K562 (cell line): ENCODE data around the gene SPINT3. TPM values are rescaled to one million over a fixed set of nuclear protein-coding genes. Genes with fewer than 3 reads are reported as not detected.
A peak's percentile ranks its signal among the peaks of the same experiment; 100 is the strongest.

Source experiments
- ATF7 ChIP-seq: fragments of 450-650 bp; IDR thresholded peaks from 2 replicates; pipeline ENCODE4 v1.7.1; 2014; ENCODE audit warnings: mild to moderate bottlenecking, moderate library complexity
- CHCHD3 ChIP-seq: fragments of 250-450 bp; sonication (Bioruptor Pico); IDR thresholded peaks from 2 replicates; pipeline ENCODE4 v2.1.2; 2022; ENCODE audit warnings: mild to moderate bottlenecking
- CSDE1 ChIP-seq, 2 experiments: fragments of 450-650 bp; IDR thresholded peaks; 2 replicates each; pipeline ENCODE4 v1.6.1; 2016; ENCODE audit warnings: mild to moderate bottlenecking in 1 of 2
- ELF4 ChIP-seq: fragments of 450-650 bp; formaldehyde crosslinking; IDR thresholded peaks from 2 replicates; pipeline ENCODE4 v1.4.0; 2022; ENCODE audit warnings: missing genetic modification characterization
- EP400 ChIP-seq: fragments of 450-650 bp; IDR thresholded peaks from 2 replicates; pipeline ENCODE4 v1.6.1; 2017; ENCODE audit warnings: antibody characterized with exemption, mild to moderate bottlenecking, moderate library complexity
- FIP1L1 ChIP-seq: fragments of 200-400 bp; formaldehyde crosslinking; IDR thresholded peaks from 2 replicates; pipeline ENCODE4 v1.6.1; 2018; ENCODE audit warnings: mild to moderate bottlenecking, low read depth, low read length; ENCODE audit not compliant: poor library complexity, severe bottlenecking
- FOSL1 ChIP-seq: fragments of 200-800 bp; sonication (Bioruptor generic); conservative IDR thresholded peaks from 2 replicates; pipeline ENCODE4 v1.6.1; 2016; ENCODE audit warnings: missing genetic modification characterization, missing compliant biosample characterization
- FOXJ2 ChIP-seq: fragments of 200-800 bp; sonication (Bioruptor generic); IDR thresholded peaks from 2 replicates; pipeline ENCODE4 v1.6.1; 2016; ENCODE audit warnings: missing genetic modification characterization, missing compliant biosample characterization
- HMGN3 ChIP-seq: IDR thresholded peaks from 2 replicates; pipeline ENCODE4 v1.6.1; 2011; ENCODE audit warnings: borderline replicate concordance, low read depth, mild to moderate bottlenecking, mixed read lengths, low read length; ENCODE audit not compliant: insufficient read length; ENCODE audit errors: extremely low read depth
- KLF16 ChIP-seq: IDR thresholded peaks from 2 replicates; pipeline ENCODE4 v1.6.1; 2016; ENCODE audit warnings: antibody characterized with exemption
- KLF6 ChIP-seq: fragments of 250-450 bp; sonication (Bioruptor Pico); IDR thresholded peaks from 2 replicates; pipeline ENCODE4 v1.4.0; 2020; ENCODE audit warnings: mild to moderate bottlenecking, moderate library complexity, borderline replicate concordance
- PHB ChIP-seq: fragments of 250-450 bp; sonication (Bioruptor Pico); IDR thresholded peaks from 2 replicates; pipeline ENCODE4 v1.5.0; 2021
- PHF21A ChIP-seq: fragments of 450-650 bp; IDR thresholded peaks from 2 replicates; pipeline ENCODE4 v1.6.1; 2017; ENCODE audit warnings: low read depth, borderline replicate concordance
- POU5F1 ChIP-seq: fragments of 150-350 bp; IDR thresholded peaks from 2 replicates; pipeline ENCODE4 v1.6.1; 2014; ENCODE audit warnings: borderline replicate concordance, low read length, low read depth, mild to moderate bottlenecking; ENCODE audit not compliant: partially characterized antibody
- RBM14 ChIP-seq: fragments of 200-400 bp; formaldehyde crosslinking; IDR thresholded peaks from 2 replicates; pipeline ENCODE4 v1.6.1; 2018; ENCODE audit warnings: low read depth, mild to moderate bottlenecking, low read length, moderate library complexity, borderline replicate concordance; ENCODE audit not compliant: insufficient read depth
- RBM34 ChIP-seq: fragments of 200-400 bp; formaldehyde crosslinking; IDR thresholded peaks from 2 replicates; pipeline ENCODE4 v1.6.1; 2018; ENCODE audit warnings: low read length, borderline replicate concordance; ENCODE audit not compliant: insufficient read depth
- SMAD2 ChIP-seq: fragments of 150-350 bp; IDR thresholded peaks from 2 replicates; pipeline ENCODE4 v1.6.1; 2014; ENCODE audit warnings: low read depth, mild to moderate bottlenecking, low read length
- SREBF1 ChIP-seq: fragments of 150-350 bp; IDR thresholded peaks from 2 replicates; pipeline ENCODE4 v1.6.1; 2014; ENCODE audit warnings: antibody characterized with exemption, low read depth, low read length, borderline replicate concordance
- TARDBP ChIP-seq: fragments of 450-650 bp; IDR thresholded peaks from 2 replicates; pipeline ENCODE4 v1.6.1; 2016
- TRIM24 ChIP-seq, 2 experiments: fragments of 450-650 bp; IDR thresholded peaks; 2 replicates each; pipeline ENCODE4 v1.6.1; 2016
- U2AF1 ChIP-seq: fragments of 200-400 bp; formaldehyde crosslinking; optimal IDR thresholded peaks from 2 replicates; pipeline ENCODE3; 2017; ENCODE audit warnings: mild to moderate bottlenecking, low read depth, low read length, moderate library complexity
- WHSC1 ChIP-seq: IDR thresholded peaks from one replicate; pipeline ENCODE4 v1.6.1; 2012; ENCODE audit warnings: low read length, control low read depth, inconsistent platforms
- ZBTB7A ChIP-seq: IDR thresholded peaks from 2 replicates; pipeline ENCODE4 v1.6.1; 2011; ENCODE audit warnings: low read depth, mild to moderate bottlenecking, low read length, moderate library complexity, borderline replicate concordance; ENCODE audit not compliant: control insufficient read depth
- ZFP1 ChIP-seq: fragments of 450-650 bp; formaldehyde crosslinking; IDR thresholded peaks from 2 replicates; pipeline ENCODE4 v1.4.0; 2020; ENCODE audit warnings: mild to moderate bottlenecking, mixed read lengths
- ZNF695 ChIP-seq: fragments of 450-650 bp; formaldehyde crosslinking; IDR thresholded peaks from 2 replicates; pipeline ENCODE4 v1.4.0; 2020; ENCODE audit warnings: mild to moderate bottlenecking, moderate library complexity
- polyA plus RNA-seq, 8 experiments: library from polyadenylated mRNA; depleted of rRNA in 4 of 8; stranded (reverse) in 5 of 8; unstranded in 3 of 8; fragments of >200 nt; fragmentation: Nextera tagmentation in 2 of 8; fragmentation: Illumina TruSeq in 1 of 8; extraction: Ambion mirVana in 2 of 8; extraction: Trizol in 1 of 8; gene quantifications; 2 replicates each; pipeline versions ENCODE4 v1.2.1 to v1.2.3, GENCODE V29; 2011 to 2014; ENCODE audit warnings: inconsistent platforms in 1 of 8, missing spikeins in 1 of 8
- total RNA-seq, 7 experiments: library from RNA; depleted of rRNA in 6 of 7; stranded (reverse); fragments of >200 nt in 6 of 7; fragmentation: Illumina TruSeq in 2 of 7; extraction: Trizol in 2 of 7; gene quantifications; 2 replicates each; pipeline versions ENCODE4 v1.2.1 to v1.2.3, GENCODE V29; 2011 to 2021; ENCODE audit warnings: low replicate concordance in 1 of 7
- TF ChIP-seq, protein P1 (sequence below): fragments of 250-450 bp; sonication (Bioruptor Pico); IDR thresholded peaks from 2 replicates; pipeline ENCODE4 v1.8.0; 2022; ENCODE audit warnings: moderate library complexity, mild to moderate bottlenecking, inconsistent platforms
- TF ChIP-seq, protein P2 (sequence below): IDR thresholded peaks from 3 replicates; pipeline ENCODE4 v1.6.1; 2011; ENCODE audit warnings: borderline replicate concordance, mild to moderate bottlenecking, moderate library complexity; ENCODE audit not compliant: insufficient read length; ENCODE audit errors: extremely low read depth

The SPINT3 gene
- total and polyA plus RNA-seq, 9 of the 15 experiments (the other 6 are each of a cell fraction or from before 2014, with no cell fraction given): not detected

DNA sequence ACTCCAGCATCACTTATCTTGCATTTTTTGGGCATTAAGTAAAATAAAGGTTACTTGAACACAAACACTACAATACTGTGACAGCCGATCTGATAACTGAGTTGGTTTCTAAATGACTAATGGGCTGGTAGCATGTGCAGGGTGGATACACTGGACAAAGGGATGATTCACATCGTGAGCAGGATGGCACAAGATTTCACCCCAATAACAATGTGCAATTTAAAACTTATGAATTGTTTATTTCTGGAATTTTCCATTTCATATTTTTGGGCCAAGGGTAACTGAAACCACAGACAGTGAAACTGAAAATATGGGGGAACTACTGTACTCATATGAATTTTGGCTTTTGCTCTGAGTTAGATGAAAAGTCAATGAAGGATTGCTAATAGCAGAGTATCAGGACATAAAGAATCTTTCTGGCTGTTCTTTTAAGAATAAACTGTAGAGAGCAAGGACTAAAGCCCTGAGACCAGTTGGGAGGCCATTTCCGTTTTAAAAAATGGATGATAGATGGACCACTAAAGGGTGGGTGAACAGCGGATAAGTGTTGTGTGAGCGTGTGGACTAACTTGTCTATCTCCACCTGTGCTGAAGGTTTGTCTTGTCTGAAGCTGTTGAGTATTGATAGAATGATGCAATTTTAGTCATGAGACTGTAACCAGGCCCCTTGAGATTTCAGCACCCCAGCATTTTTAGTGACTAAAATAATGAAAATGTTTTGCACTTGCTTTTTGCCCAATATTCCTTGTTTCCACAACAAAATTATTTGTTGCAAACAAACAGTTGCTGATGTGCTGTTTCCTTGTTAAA, 8.2 kb downstream of the SPINT3 start (continued):
- TF ChIP-seq, protein P1, sequence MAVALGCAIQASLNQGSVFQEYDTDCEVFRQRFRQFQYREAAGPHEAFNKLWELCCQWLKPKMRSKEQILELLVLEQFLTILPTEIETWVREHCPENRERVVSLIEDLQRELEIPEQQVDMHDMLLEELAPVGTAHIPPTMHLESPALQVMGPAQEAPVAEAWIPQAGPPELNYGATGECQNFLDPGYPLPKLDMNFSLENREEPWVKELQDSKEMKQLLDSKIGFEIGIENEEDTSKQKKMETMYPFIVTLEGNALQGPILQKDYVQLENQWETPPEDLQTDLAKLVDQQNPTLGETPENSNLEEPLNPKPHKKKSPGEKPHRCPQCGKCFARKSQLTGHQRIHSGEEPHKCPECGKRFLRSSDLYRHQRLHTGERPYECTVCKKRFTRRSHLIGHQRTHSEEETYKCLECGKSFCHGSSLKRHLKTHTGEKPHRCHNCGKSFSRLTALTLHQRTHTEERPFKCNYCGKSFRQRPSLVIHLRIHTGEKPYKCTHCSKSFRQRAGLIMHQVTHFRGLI (CRISPR knock-in tag): no peak
- no peak for TF ChIP-seq SMAD2
- TF ChIP-seq TRIM24 (IDR thresholded peaks at IDR 0.05): peak; percentile 50 to 56; a peak in 2 of 4 replicates
- TF ChIP-seq CHCHD3: no peak
- no peak for TF ChIP-seq CSDE1 (IDR thresholded peaks at IDR 0.05)
- TF ChIP-seq FOXJ2 (tag): no peak
- TF ChIP-seq ZNF695 (CRISPR knock-in tag): no peak
- TF ChIP-seq ELF4 (CRISPR knock-in tag): no peak
- TF ChIP-seq EP400: no peak
- TF ChIP-seq FIP1L1: no peak
- no peak for TF ChIP-seq ZBTB7A
- no peak for TF ChIP-seq KLF16
- TF ChIP-seq RBM34: no peak
- TF ChIP-seq ATF7: peak; percentile 40; the same call in 1 of the 2 replicates
- TF ChIP-seq PHF21A: no peak
- no peak for TF ChIP-seq POU5F1
- TF ChIP-seq KLF6: no peak
- no peak for TF ChIP-seq ZFP1 (CRISPR knock-in tag)
- TF ChIP-seq WHSC1: no peak
- TF ChIP-seq FOSL1 (tag): peak; percentile 73
- TF ChIP-seq U2AF1: no peak
- TF ChIP-seq TARDBP: no peak
- TF ChIP-seq, protein P2, sequence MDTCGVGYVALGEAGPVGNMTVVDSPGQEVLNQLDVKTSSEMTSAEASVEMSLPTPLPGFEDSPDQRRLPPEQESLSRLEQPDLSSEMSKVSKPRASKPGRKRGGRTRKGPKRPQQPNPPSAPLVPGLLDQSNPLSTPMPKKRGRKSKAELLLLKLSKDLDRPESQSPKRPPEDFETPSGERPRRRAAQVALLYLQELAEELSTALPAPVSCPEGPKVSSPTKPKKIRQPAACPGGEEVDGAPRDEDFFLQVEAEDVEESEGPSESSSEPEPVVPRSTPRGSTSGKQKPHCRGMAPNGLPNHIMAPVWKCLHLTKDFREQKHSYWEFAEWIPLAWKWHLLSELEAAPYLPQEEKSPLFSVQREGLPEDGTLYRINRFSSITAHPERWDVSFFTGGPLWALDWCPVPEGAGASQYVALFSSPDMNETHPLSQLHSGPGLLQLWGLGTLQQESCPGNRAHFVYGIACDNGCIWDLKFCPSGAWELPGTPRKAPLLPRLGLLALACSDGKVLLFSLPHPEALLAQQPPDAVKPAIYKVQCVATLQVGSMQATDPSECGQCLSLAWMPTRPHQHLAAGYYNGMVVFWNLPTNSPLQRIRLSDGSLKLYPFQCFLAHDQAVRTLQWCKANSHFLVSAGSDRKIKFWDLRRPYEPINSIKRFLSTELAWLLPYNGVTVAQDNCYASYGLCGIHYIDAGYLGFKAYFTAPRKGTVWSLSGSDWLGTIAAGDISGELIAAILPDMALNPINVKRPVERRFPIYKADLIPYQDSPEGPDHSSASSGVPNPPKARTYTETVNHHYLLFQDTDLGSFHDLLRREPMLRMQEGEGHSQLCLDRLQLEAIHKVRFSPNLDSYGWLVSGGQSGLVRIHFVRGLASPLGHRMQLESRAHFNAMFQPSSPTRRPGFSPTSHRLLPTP: no peak
- TF ChIP-seq RBM14: no peak
- no peak for TF ChIP-seq HMGN3
- no peak for TF ChIP-seq PHB (CRISPR knock-in tag)
- no peak for TF ChIP-seq SREBF1
